H9 (cell line): ENCODE results near the gene R3HDM1. TPM values are rescaled to one million over a fixed set of nuclear protein-coding genes. Genes with fewer than 3 reads are reported as not detected.

Source experiments
- DNase-seq: peaks from one replicate; pipeline ENCODE4 v3.0.0-alpha.2; 2017
- H2AFZ ChIP-seq: one replicate; pipeline ENCODE4 v1.6.1; 2013; ENCODE audit warnings: mild to moderate bottlenecking, low read length, control low read depth, moderate library complexity
- H2AK5ac ChIP-seq: 2 replicates; pipeline ENCODE4 v1.6.1; 2013; ENCODE audit warnings: low read length, control low read depth, mixed read lengths; ENCODE audit not compliant: insufficient read length
- H2BK120ac ChIP-seq: one replicate; pipeline ENCODE4 v1.6.1; 2013; ENCODE audit warnings: low read depth, mild to moderate bottlenecking, low read length, control low read depth, inconsistent platforms; ENCODE audit not compliant: poor library complexity, severe bottlenecking
- H2BK12ac ChIP-seq: 2 replicates; pipeline ENCODE4 v1.6.1; 2013; ENCODE audit warnings: low read length, control low read depth, mixed read lengths, low read depth; ENCODE audit not compliant: insufficient read length
- H2BK15ac ChIP-seq: 2 replicates; pipeline ENCODE4 v1.6.1; 2013; ENCODE audit warnings: low read depth, low read length, control low read depth
- H2BK20ac ChIP-seq: one replicate; pipeline ENCODE4 v1.6.1; 2013; ENCODE audit warnings: low read depth, mild to moderate bottlenecking, low read length, control low read depth, inconsistent platforms; ENCODE audit not compliant: poor library complexity, severe bottlenecking
- H2BK5ac ChIP-seq: 2 replicates; pipeline ENCODE4 v1.6.1; 2013; ENCODE audit warnings: low read length, control low read depth, mixed read lengths; ENCODE audit not compliant: insufficient read length
- H3K14ac ChIP-seq: 2 replicates; pipeline ENCODE4 v1.6.1; 2013; ENCODE audit warnings: low read length, control low read depth; ENCODE audit not compliant: insufficient read depth
- H3K18ac ChIP-seq: 2 replicates; pipeline ENCODE4 v1.6.1; 2013; ENCODE audit warnings: low read depth, mild to moderate bottlenecking, mixed read lengths, low read length, control low read depth; ENCODE audit not compliant: insufficient read length
- H3K23ac ChIP-seq: 2 replicates; pipeline ENCODE4 v1.6.1; 2013; ENCODE audit warnings: low read length, control low read depth, mixed read lengths, low read depth; ENCODE audit not compliant: insufficient read length
- H3K23me2 ChIP-seq: 2 replicates; pipeline ENCODE4 v1.6.1; 2013; ENCODE audit warnings: low read depth, mild to moderate bottlenecking, mixed read lengths, low read length, control low read depth; ENCODE audit not compliant: insufficient read length, poor library complexity, severe bottlenecking
- H3K27ac ChIP-seq: 2 replicates; pipeline ENCODE4 v1.5.1; 2013; ENCODE audit warnings: low read length, control low read depth, mixed read lengths, low read depth; ENCODE audit not compliant: insufficient read length
- H3K27me3 ChIP-seq: 2 replicates; pipeline ENCODE4 v1.6.1; 2013; ENCODE audit warnings: low read length, control low read depth, inconsistent platforms; ENCODE audit not compliant: insufficient read depth
- H3K4ac ChIP-seq: 2 replicates; pipeline ENCODE4 v1.6.1; 2013; ENCODE audit warnings: low read depth, mild to moderate bottlenecking, control low read depth, inconsistent platforms, low read length, moderate library complexity
- H3K4me1 ChIP-seq: 2 replicates; pipeline ENCODE4 v1.6.1; 2013; ENCODE audit warnings: low read length, control low read depth, inconsistent platforms; ENCODE audit not compliant: insufficient read depth
- H3K4me2 ChIP-seq: 2 replicates; pipeline ENCODE4 v1.6.1; 2013; ENCODE audit warnings: low read length, control low read depth, mixed read lengths; ENCODE audit not compliant: insufficient read length, insufficient read depth
- H3K56ac ChIP-seq: 2 replicates; pipeline ENCODE4 v1.6.1; 2013; ENCODE audit warnings: low read depth, mild to moderate bottlenecking, mixed read lengths, low read length, control low read depth; ENCODE audit not compliant: insufficient read length
- H3K79me1 ChIP-seq: 2 replicates; pipeline ENCODE4 v1.6.1; 2013; ENCODE audit warnings: low read depth, mild to moderate bottlenecking, moderate library complexity, low read length, control low read depth, inconsistent platforms; ENCODE audit not compliant: insufficient read depth, poor library complexity, severe bottlenecking
- H3K79me2 ChIP-seq: 2 replicates; pipeline ENCODE4 v1.6.1; 2013; ENCODE audit warnings: low read length, control low read depth, inconsistent platforms; ENCODE audit not compliant: insufficient read depth
- H3K9ac ChIP-seq: 2 replicates; pipeline ENCODE4 v1.6.1; 2013; ENCODE audit warnings: low read length, control low read depth, mixed read lengths; ENCODE audit not compliant: insufficient read length; ENCODE audit errors: extremely low read depth
- H3K9me3 ChIP-seq: one replicate; pipeline ENCODE4 v1.6.1; 2013; ENCODE audit warnings: low read depth, low read length, inconsistent platforms; ENCODE audit not compliant: control insufficient read depth
- H3T11ph ChIP-seq: one replicate; pipeline ENCODE4 v1.6.1; 2013; ENCODE audit warnings: mild to moderate bottlenecking, low read length, control low read depth, inconsistent platforms
- H4K20me1 ChIP-seq: one replicate; pipeline ENCODE4 v1.6.1; 2013; ENCODE audit not compliant: control insufficient read depth, insufficient read length, insufficient read depth
- H4K5ac ChIP-seq: 2 replicates; pipeline ENCODE4 v1.6.1; 2013; ENCODE audit warnings: low read depth, mild to moderate bottlenecking, mixed read lengths, low read length, control low read depth; ENCODE audit not compliant: insufficient read length
- H4K8ac ChIP-seq: replicated peaks from 2 replicates; pipeline ENCODE4 v1.6.1; 2013; ENCODE audit warnings: low read length, control low read depth, mixed read lengths, low read depth; ENCODE audit not compliant: insufficient read length
- H4K91ac ChIP-seq: 2 replicates; pipeline ENCODE4 v1.6.1; 2013; ENCODE audit warnings: low read depth, mild to moderate bottlenecking, moderate library complexity, mixed read lengths, low read length, control low read depth; ENCODE audit not compliant: insufficient read length
- H3K27ac Mint-ChIP-seq, 3 experiments: 2 replicates in 2 of 3; 3 replicates in 1 of 3; pipeline ENCODE4 v1.8.0; 2020 to 2021; ENCODE audit warnings: mixed read lengths in 3 of 3, mild to moderate bottlenecking in 1 of 3, moderate library complexity in 1 of 3
- H3K27me3 Mint-ChIP-seq: 2 replicates; pipeline ENCODE4 v1.8.0; 2021; ENCODE audit warnings: low read depth, mild to moderate bottlenecking, moderate library complexity, mixed read lengths
- H3K36me3 Mint-ChIP-seq, 3 experiments: 2 replicates in 2 of 3; 3 replicates in 1 of 3; pipeline ENCODE4 v1.8.0; 2020 to 2021; ENCODE audit warnings: low read depth in 3 of 3, mixed read lengths in 3 of 3; ENCODE audit not compliant: insufficient read depth in 1 of 3
- H3K4me1 Mint-ChIP-seq, 2 experiments: 2 replicates each; pipeline ENCODE4 v1.8.0; 2020; ENCODE audit warnings: mixed read lengths in 2 of 2
- H3K4me3 Mint-ChIP-seq, 2 experiments: 2 replicates in 1 of 2; 3 replicates in 1 of 2; pipeline ENCODE4 v1.8.0; 2020 to 2021; ENCODE audit warnings: mild to moderate bottlenecking in 2 of 2, mixed read lengths in 2 of 2, moderate library complexity in 1 of 2
- H3K9me3 Mint-ChIP-seq, 2 experiments: 2 replicates in 1 of 2; 3 replicates in 1 of 2; pipeline ENCODE4 v1.8.0; 2020; ENCODE audit warnings: mild to moderate bottlenecking in 2 of 2, mixed read lengths in 2 of 2, moderate library complexity in 1 of 2
- CTCF ChIP-seq: fragments of 200-600 bp; sonication (generic); conservative IDR thresholded peaks from 3 replicates; pipeline ENCODE4 v1.8.0; 2021; ENCODE audit warnings: antibody characterized with exemption, mild to moderate bottlenecking
- WGBS: extraction: QIAGEN DNeasy Blood & Tissue Kit; methylation state at CpG from one replicate; pipeline ENCODE4 v1.1.7; 2013; ENCODE audit warnings: missing lambda C conversion rate, low lambda C conversion rate, mixed read lengths; ENCODE audit not compliant: insufficient read length; ENCODE audit errors: extremely low coverage; 5-methylcytosine and 5-hydroxymethylcytosine counted together
- total RNA-seq: library from RNA; stranded (reverse); gene quantifications from 2 replicates; pipeline ENCODE4 v1.2.1, GENCODE V29; 2021

The R3HDM1 gene
- total RNA-seq, 1 experiment from 2014 or later, result 58.8 TPM

GRCh38 chr2:135633582-135633981, 102.3 kb downstream of the R3HDM1 start:
- no peaks in the 10 kb centered on the region for H3K23me2 ChIP-seq
- H2BK5ac ChIP-seq, result no peak overlapping the region
- TF ChIP-seq CTCF, result no peak
- no peak overlapping the region for H4K91ac ChIP-seq
- H3K27me3 ChIP-seq, result no peaks in the 10 kb centered on the region
- Mint-ChIP-seq H3K4me1 (no peaks in the 10 kb centered on the region), H3K27ac (no peak overlapping the region), H3K27me3 (no peaks in the 10 kb centered on the region), H3K36me3 (peaks cover 2 to 31% (median 12%) of the 10 kb centered on the region in 3 experiments; a peak in 5 of 7 replicates), H3K4me3 (no peak overlapping the region), H3K9me3 (no peaks in the 10 kb centered on the region)
- no peak overlapping the region for H2BK120ac ChIP-seq
- no peak overlapping the region for H3K4me2 ChIP-seq
- H3K4ac ChIP-seq, result no peak overlapping the region
- H3K14ac ChIP-seq, result no peak overlapping the region
- H3K18ac ChIP-seq, result no peak overlapping the region
- no peak overlapping the region for H3K56ac ChIP-seq
- H3K4me1 ChIP-seq, result no peaks in the 10 kb centered on the region
- H3K9ac ChIP-seq, result no peak overlapping the region
- DNase-seq, result no peak
- no peak overlapping the region for H4K5ac ChIP-seq
- no peak overlapping the region for H3K27ac ChIP-seq
- H2BK15ac ChIP-seq, result no peak overlapping the region
- H3K23ac ChIP-seq, result no peak overlapping the region
- H3K79me2 ChIP-seq, result no peaks in the 10 kb centered on the region
- H4K20me1 ChIP-seq, result no peaks in the 10 kb centered on the region
- H2AFZ ChIP-seq, result no peak overlapping the region
- no CpG with 5 or more reads among the region's 4 CpGs for WGBS
- no peak overlapping the region for H2AK5ac ChIP-seq
- no peak overlapping the region for H2BK20ac ChIP-seq
- no peak overlapping the region for H3T11ph ChIP-seq
- H3K79me1 ChIP-seq, result no peaks in the 10 kb centered on the region
- H3K9me3 ChIP-seq, result no peaks in the 10 kb centered on the region
- no peak overlapping the region for H4K8ac ChIP-seq
- H2BK12ac ChIP-seq, result no peak overlapping the region
